Measurements from ENCODE around the gene KDM6A. TPM values are rescaled to one million over a fixed set of nuclear protein-coding genes. Genes with fewer than 3 reads are reported as not detected.
A peak's percentile ranks its signal among the peaks of the same experiment; 100 is the strongest.
"Not testable (repeated sequence)": the region's sequence is repeated elsewhere in the genome, so short reads cannot be mapped to it uniquely, and the experiment has no call there.

The KDM6A gene
- total RNA-seq, 1 donor from 2014 or later: 18.1 TPM

DNA sequence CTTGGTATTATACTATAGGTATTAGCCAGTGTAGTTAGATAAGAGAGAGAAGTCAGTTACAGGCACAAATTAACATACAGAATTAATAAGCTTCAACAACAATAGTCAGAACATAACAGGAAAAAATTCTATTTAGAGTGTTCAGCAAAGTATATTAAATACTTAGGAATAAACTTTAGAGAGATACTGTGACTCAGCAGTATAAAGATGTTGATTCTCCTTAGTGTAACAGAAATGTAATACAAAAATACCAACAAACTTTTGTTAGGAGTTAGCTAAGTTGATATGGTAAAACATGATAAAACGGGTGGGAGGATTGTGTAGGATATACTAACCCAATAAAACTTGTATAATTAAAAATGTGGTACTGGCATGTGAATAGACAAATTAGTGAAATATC lies 173.4 kb downstream of the KDM6A start:
- DNase-seq (ENCODE audit: low spot score): no peak
- intact Hi-C loops (cut with DNase I): no loop called here

DNA sequence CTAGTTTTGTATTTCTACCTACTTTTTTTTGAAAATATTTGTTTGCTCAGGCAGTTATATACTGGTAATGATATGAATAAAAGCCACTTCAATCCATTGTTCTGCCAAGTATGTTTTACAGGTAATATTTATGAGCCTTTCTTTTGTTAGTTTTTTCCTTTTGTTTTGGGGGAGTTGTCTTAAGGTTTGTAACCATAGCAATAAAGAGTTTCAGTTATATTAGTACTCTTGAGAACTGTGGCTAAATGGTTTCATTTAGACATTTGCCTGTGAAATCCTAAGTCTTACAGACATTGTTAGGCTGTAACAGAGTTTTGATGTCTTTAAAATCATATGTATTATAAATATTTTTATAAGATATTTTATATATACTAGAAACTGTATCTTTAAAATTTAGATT lies 177.6 kb downstream of the KDM6A start:
- no peak for DNase-seq (ENCODE audit: low spot score)
- intact Hi-C loops (cut with DNase I): no loop called here

GRCh38 chrX:45056428-45057145 lies 183.6 kb downstream of the KDM6A start:
- intact Hi-C loops (cut with DNase I): no loop called here
- DNase-seq (ENCODE audit: low spot score): no peak

DNA sequence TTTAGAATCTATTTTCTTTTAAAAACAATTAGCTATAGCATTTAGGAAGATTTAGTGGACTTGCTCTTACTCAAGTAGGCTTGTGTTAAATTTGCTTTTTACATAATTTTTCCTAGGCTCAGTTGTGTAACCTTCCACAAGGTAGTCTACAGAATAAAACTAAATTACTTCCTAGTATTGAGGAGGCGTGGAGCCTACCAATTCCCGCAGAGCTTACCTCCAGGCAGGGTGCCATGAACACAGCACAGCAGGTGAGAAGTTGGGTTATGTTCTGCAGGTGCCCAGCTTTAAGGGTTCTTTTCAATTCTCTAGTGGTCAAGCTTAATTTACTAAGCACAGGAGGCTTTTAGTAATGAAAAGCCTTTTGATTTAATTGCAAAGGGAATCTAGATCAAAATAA lies 186.9 kb downstream of the KDM6A start:
- intact Hi-C loops (cut with DNase I); DNase-seq (ENCODE audit: low spot score): not testable (repeated sequence)

- intact Hi-C loops (cut with DNase I): no loop called here
Observed at GRCh38 chrX:45063319-45064095, 190.5 kb downstream of the KDM6A start.

GRCh38 chrX:45068569-45068968 lies 195.6 kb downstream of the KDM6A start:
- intact Hi-C loops (cut with DNase I): no loop called here

More at GRCh38 chrX:45063319-45064095, 190.5 kb downstream of the KDM6A start:
- DNase-seq (ENCODE audit: low spot score): no peak

DNA sequence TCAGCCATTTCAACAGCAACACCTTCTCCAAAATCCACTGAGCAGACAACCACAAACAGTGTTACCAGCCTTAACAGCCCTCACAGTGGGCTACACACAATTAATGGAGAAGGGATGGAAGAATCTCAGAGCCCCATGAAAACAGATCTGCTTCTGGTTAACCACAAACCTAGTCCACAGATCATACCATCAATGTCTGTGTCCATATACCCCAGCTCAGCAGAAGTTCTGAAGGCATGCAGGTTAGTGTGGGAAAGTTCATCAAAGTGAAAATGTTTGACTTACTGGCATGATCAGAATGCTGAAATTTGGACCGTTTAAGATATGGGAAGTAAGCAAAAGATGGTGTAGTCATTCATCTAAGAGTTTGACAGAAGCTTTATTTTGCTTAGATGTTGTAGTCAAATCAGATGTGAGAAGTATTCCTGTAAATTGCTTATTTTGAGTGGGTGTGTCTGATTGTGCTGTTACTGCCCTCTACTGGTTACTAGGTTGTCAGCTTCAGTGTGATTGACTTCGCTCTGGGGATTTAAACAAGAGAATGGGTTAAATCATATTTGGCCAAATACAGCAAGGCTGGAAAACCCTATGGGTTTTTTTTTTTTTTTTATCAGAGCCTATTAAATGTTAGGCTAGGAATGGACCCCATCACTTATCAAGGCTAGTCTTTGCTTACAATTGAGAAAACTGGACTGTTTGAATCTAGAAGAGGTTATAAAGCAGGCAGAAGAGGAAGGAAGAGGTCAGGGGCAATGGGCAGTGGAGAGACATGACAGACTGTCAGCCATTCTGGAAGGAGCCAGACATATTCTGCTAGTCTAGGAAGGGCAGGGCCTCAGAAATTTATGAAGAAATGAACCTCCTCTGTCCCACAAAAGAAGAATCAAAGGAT lies 197.4 kb downstream of the KDM6A start:
- DNase-seq (ENCODE audit: low spot score): no peak
- intact Hi-C loops (cut with DNase I): loop anchor here (5.0 kb wide), 2 partner anchors 117 to 198 kb away; partner anchors contain the start of gene KDM6A

More at GRCh38 chrX:45068569-45068968, 195.6 kb downstream of the KDM6A start:
- no peak for DNase-seq (ENCODE audit: low spot score)

- DNase-seq (ENCODE audit: low spot score): not testable (repeated sequence)
- intact Hi-C loops (cut with DNase I): loop anchor here (5.0 kb wide), 2 partner anchors 114 to 201 kb away; partner anchors contain the start of gene KDM6A
Observed at GRCh38 chrX:45073011-45073410, 200.0 kb downstream of the KDM6A start.

DNA sequence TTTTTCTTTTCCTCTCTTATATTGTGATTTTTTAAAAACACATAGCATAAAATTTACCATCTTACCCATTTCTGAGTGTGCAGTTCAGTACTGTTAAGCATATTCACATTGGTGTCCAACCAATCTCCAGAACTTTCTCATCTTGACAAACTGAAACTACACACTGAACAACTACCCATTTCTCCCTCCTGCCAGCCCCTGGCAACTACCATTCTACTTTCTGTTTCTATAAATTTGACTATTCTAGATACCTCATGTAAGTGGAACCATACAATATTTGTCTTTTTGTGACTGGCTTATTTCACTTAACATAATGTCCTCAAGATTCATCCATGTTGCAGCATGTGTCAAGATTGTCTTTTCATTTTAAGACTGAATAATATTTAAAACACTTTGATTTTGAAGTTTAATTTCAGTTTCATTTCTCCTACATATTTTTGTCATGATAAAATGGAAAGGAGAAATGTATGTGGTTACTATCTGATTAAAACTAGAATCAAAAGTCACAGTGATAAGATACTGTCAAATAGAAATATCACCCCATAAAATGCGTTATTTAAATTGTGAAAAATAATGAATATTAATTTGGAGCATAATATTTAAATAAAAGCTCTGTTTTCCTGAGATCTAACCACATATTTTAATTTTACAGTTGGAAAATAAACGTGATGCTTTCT lies 204.9 kb downstream of the KDM6A start:
- intact Hi-C loops (cut with DNase I): no loop called here

GRCh38 chrX:45083314-45083713 lies 210.3 kb downstream of the KDM6A start:
- DNase-seq (ENCODE audit: low spot score): no peak
- intact Hi-C loops (cut with DNase I): no loop called here

More for the DNA sequence above, 204.9 kb downstream of the KDM6A start:
- no peak for DNase-seq (ENCODE audit: low spot score)

- intact Hi-C loops (cut with DNase I): no loop called here
- DNase-seq (ENCODE audit: low spot score): no peak
Observed at GRCh38 chrX:45110494-45110893, 237.5 kb downstream of the KDM6A start.

GRCh38 chrX:45126158-45126557 lies 253.2 kb downstream of the KDM6A start:
- intact Hi-C loops (cut with DNase I): no loop called here
- no peak for DNase-seq (ENCODE audit: low spot score)

- no peak for DNase-seq (ENCODE audit: low spot score)
- intact Hi-C loops (cut with DNase I): no loop called here
Observed at GRCh38 chrX:45128896-45129454, 256.0 kb downstream of the KDM6A start.

GRCh38 chrX:45133465-45133864 lies 260.5 kb downstream of the KDM6A start:
- intact Hi-C loops (cut with DNase I): no loop called here
- no peak for DNase-seq (ENCODE audit: low spot score)

- intact Hi-C loops (cut with DNase I): no loop called here
- DNase-seq (ENCODE audit: low spot score): peak; percentile 77
Observed at GRCh38 chrX:45134315-45134731, 261.3 kb downstream of the KDM6A start.

DNA sequence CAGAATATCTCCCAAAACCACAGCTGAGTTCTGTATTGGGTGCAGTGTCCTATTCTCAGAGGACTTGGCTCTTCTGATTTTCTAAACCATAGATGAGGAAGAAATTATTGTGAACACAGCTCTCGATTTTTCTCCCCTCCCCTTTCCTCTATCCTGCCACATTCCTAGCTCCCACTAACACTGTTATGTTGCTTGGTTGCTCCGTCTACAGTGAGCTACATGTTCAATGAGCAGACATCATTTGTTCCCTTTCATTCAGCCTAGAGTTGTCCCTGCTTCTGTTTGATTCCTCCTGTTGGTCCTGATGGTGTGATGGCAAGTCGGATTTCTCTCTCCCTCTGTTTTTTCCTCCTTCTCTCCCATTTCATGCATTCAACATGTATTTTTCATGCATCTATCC lies 261.8 kb downstream of the KDM6A start:
- intact Hi-C loops (cut with DNase I): no loop called here
- DNase-seq (ENCODE audit: low spot score): no peak

- DNase-seq (ENCODE audit: low spot score); intact Hi-C loops (cut with DNase I): not testable (repeated sequence)
Observed at GRCh38 chrX:45135391-45136075, 262.5 kb downstream of the KDM6A start.

GRCh38 chrX:45137531-45137930 lies 264.5 kb downstream of the KDM6A start:
- intact Hi-C loops (cut with DNase I): no loop called here
- no peak for DNase-seq (ENCODE audit: low spot score)
